Stimulated activated CD8-positive, alpha-beta memory T cell treated with anti-CD3 and anti-CD28 coated beads, Interleukin-7, amount 100 ng/mL, for 4 hours (primary cell): ENCODE results near the gene CALML5.

Experiments
- DNase-seq, 2 donors: peaks; one replicate each; pipeline ENCODE4 v3.0.0-alpha.2; 2020; ENCODE audit warnings: low read depth in 2 of 2

The CALML5 gene

DNA sequence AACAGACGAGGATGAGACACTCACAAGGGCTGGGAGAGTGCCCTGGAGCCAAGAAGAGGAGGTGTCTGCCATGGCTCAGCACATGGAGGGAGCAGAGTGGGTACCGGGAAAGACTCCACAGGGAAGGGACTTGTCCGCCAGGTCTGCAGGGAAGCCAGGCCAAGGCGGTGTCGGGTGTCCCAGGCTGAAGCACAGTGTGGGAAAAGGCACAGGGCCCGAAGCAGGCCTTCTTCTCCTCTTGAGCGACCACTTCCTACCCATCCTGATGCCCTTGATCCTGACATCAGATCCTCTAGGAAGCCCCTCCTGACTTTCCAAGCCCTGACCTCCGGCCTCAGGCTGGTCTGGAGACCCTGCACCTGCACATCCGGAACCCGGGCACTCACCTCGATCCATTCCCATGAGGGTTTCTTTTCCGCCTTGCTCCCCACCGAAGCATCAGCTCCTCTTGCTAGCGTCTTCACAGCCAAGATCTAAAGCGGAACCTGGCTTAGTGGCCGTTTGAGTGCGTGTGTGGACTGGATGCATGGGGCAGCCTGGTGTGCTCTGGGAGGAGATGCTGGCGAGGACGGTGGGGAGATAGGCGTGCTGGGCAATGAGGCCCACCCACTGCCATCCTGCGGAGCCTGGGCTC, 33.8 kb upstream of the CALML5 start:
- DNase-seq, result no peak

DNA sequence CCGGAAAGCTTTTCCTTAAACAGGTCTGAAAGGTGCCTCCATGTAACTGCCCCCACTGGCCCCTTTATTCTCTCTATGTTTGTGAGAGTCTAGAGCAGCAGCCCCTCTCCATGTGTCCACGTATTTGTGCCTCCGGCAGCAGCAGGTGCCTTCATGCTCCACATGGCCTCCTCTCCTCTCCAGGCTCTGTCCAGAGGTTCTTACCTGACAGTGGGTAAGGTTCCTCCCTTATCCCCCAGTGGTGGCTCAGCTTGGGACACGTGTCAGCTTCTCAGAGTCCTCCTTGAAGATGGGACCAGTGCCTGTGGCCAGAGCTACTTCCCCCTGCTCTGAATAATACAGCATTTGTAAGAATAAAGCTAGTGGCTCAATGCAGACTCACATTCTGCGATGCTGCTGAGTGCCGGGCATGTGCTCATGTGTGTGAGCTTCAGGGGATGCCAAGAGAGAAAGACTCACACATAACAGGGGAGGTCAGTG, 33.3 kb upstream of the CALML5 start:
- no peak for DNase-seq

DNA sequence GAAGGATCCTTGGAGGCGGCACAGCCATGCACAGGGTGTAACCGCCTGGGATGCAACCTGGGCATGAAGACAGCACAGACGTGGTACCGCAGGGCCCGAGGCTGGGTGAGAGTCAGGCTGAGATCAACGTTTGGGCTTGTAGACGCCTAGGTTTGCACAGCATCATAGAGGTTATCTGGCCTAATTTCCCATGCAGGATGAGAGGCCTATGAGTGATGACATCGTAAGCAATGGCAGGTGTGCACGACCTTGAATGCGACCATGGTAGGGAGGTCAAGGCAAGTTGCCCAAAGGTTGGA, 32.9 kb upstream of the CALML5 start:
- no peak for DNase-seq

DNA sequence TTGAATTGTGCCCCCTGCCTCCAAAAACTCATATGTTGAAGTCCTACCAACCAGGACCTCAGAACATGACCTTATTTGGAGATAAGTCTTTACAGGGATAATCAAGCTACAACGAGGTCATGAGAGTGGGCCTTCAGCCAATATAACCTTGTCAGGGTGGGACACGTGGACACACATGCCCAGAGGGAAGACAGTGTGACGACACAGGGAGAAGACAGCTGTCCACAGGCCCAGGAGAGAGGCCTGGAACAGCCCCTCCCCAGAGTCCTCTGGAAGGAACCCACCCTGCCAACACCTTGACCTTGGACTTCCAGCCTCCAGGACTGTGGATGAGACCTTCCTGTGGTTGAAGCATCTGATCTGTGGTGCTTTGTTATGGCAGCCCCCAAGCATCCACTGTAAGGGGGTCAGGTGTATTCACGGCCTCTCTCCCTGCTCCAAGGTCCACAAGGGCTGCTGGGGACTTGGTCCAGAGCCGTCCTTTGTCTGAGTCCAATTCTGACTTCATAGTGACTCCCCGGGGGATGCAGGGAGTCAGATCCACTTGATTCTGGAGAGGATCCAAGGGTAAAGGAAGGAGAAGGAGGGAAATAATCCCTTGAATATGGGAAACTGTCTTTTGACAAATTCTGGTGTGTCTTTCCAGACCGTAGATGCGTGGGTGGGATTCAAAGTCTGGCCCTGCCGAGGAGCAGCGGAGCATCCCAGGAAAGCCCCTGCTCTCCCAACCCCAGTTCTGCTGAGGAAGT, 32.4 kb upstream of the CALML5 start:
- no peak for DNase-seq

DNA sequence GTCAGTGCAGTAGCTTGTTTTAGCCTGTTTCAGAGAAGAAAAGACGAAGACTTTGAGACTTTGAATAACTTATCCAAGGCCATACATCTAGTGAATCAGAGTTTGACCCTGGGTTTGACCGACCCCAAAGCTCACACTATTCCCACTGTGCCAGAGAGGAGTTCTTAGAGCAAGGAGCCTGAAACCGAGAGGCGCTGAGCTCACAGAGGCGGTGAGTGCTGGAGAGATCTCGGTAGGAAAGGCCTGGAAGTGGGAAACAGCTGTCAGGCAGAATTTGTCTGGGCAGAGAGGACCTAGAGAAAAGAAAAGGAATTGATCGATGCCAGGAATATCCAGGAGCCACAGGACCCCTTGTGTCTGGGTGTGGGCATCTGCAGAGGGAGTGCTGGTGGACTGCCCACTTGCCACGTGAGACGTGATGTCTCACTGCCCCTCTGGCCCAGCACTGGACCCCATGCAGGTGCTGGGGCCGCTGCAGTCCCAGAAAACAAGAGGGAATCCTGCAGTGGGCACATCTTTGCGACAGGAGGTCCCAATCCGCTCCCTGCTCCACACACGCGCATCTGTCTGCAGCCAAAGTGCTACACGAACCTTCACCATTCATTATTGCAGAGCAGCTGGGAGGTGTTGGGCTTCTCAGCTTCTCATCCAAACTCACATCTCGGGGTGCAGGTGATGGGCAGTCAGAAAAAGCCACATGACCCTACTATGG, 31.6 kb upstream of the CALML5 start:
- no peak for DNase-seq

DNA sequence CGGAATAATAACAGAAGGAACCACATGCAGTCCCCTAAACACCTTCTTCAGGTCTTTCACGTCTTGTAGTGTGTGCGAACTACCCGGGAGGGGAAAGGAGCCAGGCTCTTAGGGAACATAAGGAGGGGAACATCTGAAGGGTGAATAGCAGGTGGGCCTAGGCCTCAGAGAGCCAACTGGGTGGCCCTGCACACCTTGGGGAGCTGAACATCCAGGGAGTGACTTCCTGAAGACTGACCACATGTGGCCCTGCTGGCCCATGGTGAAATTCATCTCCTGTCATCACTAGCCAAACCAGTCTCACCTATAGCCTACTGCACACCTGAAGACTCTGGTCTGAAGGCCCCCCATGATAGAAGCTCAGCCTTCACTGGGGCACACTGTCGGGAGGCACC, 31.0 kb upstream of the CALML5 start:
- no peak for DNase-seq

DNA sequence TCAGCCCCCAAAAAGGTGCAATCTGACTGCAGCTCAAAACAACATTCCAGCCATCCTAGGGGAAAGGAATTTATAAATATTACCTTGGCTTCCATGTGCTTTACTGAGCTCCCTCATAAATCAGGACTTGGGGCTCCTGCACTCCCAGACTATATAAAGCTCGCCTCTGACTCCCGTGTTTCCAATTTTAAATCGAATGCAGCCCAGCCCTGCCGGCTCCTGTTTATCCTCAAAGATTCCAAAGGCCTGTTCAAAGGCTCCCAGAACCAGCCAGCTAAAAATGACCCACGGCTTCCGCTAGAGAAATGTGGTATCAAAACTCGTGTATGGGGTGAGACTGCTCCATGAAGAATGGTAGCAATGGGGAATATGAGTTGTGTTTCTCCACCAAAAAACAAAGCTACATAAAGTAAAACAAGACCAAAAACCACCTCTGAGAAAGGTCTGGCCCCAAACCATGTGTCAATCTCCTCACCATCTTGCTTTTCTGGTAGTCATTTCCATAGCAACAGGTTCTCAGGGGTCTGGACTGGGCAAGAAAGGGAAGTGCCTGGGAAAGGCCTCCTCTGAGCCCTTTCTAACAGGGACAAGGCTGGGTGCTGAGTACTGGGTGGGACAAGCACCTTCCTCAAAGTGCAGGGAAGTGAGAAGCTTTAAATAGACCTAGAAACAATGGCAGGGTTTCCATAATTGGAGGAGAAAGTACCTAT, 30.5 kb upstream of the CALML5 start:
- no peak for DNase-seq

DNA sequence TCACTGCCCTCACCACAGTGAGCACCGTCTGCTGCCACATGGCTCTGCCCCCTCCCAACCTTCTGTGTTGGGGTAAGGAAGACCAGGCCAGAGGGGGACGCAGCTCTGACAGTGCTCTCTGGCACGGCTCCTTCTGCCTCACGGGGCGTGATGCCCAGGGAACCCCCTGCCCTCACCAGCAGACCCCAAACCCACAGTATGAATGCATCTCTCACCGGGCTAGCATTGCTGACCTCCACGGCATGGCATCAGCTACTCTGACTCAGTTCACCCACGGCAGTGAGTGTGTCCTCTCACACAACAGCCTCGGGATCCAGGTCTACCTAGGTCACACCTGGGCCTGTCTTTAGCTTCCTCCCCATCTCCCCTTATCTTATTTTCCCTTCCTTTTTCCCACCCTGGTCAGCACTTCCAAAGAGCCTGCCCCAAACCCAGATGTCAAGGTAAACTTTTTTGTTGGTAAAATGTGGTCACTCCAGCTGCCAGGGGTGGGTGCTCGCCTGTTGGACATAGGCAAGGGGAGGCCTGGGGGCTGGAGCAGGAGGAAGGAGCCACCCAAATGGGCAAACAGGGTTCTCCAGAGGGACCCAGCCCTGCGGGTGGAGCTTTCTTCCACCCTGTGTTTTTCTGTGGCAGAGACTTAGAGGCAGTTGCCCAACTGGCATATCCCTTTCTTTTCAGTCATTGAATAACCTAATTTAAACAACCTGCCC, 29.8 kb upstream of the CALML5 start:
- no peak for DNase-seq

DNA sequence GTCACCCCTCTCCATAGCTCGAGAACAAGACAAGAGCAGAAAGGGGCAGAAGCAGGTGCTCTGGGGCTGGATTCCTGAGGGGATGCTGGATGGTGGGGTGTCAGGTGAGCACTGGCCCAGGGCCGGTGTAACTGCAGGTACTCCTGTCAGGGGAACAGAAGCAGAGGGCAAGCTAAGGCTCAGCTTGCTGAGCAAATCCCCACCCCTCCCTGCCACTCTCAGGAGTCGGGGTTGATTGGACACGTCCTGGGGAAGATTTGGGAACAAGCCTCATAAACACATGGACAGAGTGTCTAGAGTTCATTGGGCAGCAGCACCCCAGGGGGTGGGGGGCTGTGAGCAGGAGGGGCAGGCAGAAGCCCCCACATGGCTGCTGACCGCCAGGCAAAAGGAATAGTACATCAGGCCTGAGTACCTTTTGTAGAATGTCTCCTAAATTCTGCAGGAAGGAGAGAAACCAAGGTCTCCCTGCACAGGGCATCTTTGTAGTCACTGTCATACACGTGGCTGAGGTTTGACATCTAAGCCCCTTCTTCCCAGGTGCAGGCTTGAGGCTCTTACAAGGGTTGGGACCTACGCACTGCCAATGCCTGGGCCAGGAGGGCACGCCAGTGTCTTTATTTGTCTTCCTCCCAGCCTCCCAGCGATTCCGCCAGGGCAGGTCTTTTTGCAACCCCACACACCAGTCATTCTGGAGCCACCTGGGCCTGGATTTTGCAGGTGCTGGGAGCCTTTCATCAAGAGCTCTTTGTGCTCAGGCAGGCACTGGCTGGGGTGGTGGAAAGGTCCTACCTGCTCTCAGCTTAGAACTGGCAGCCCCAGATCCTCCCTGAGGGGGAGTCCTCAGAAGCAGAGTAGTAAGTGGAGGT, 28.2 kb upstream of the CALML5 start:
- DNase-seq, result no peak

DNA sequence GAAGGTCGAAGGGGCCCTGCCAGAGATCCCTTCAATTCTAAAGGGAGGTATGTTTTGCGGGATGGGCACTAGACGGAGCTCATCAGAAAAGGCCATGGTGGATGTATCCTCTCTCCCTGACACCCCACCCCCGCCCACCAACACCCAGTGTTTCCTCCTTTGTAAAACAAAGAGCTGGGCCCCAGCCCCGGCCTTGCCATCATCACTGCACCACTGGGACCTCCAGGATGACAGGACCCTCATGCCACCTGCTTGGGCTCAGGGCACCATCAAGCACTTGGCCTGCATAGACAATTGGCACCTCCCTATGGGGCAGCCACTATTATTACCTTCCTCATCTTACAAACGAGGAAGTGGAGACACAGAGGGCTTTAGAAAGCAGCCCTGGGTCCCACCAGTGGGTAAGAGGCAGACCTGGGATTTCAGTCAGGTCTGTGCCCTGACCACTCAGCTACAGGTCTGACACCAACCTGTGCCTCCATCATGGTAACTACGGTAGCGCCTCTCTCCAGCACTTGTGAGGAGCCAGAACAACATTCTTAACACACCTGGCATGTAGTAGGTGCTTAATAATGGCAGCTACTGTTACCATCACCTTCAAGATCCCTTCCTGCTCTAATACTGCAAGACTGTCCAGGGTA, 27.4 kb upstream of the CALML5 start:
- no peak for DNase-seq

DNA sequence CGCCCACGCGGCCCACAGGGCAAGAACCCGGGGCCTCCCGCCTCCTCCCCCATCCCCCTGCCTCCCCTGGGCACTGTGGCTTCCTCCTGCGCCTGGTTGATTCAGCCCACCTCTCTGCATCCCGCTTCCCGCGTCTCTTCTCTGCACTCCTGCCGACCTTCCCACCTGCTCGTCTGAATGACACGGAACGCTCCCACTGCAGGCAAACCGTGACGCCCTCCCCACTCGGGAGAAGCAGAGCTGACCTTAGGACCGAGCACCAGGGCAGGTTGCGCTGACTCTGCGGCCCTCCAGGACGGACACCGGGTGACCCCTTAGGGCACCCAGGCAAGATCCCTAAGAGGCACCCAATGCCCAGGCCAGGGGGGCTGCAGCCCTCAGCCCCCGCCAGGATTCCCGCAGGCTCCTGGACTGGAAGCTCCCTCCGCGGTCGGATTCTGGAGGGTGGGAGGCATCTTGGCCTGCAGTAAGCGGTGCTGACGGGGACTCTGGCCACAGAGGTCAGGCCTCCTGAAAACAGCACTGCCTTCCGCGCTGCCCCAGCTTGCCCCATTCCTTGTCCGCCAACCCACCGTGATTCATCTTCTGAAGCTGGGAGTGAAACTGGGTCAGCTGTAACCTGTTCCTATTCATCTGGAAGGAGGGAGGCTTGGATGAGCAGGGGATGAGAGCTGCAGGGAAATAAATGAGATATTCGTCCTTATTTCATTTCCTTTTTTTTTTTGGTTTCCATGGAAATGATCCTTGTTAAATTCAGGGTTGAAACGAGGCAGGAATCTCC, 26.4 kb upstream of the CALML5 start:
- DNase-seq, result no peak

DNA sequence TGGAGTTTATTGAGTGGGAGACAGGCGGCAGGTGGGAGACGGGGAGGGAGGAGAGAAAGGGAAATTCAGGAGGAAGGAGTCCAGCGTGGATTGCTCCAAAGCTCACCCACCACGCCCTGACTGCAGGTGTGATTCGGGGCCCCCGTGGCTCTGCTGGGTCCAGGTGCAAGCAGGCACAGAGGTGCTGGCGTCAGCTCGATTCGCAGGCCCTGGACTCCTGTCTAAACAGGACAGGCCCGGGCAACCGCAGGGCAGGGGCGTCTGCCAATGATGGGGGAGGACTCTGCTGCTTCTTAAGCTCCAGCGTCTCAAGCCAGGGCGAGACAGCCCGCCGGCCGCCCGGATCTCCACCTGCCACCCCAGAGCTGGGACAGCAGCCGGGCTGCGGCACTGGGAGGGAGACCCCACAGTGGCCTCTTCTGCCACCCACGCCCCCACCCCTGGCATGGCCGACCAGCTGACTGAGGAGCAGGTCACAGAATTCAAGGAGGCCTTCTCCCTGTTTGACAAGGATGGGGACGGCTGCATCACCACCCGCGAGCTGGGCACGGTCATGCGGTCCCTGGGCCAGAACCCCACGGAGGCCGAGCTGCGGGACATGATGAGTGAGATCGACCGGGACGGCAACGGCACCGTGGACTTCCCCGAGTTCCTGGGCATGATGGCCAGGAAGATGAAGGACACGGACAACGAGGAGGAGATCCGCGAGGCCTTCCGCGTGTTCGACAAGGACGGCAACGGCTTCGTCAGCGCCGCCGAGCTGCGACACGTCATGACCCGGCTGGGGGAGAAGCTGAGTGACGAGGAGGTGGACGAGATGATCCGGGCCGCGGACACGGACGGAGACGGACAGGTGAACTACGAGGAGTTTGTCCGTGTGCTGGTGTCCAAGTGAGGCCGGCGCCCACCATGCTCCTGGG, 25.5 kb upstream of the CALML5 start, which contains the start of gene CALML3:
Gene CALML3 (plus strand): TSS at position 321 of the 920 bp plus-strand sequence. CDS start 125 bp downstream, at position 446.
- no peak for DNase-seq

DNA sequence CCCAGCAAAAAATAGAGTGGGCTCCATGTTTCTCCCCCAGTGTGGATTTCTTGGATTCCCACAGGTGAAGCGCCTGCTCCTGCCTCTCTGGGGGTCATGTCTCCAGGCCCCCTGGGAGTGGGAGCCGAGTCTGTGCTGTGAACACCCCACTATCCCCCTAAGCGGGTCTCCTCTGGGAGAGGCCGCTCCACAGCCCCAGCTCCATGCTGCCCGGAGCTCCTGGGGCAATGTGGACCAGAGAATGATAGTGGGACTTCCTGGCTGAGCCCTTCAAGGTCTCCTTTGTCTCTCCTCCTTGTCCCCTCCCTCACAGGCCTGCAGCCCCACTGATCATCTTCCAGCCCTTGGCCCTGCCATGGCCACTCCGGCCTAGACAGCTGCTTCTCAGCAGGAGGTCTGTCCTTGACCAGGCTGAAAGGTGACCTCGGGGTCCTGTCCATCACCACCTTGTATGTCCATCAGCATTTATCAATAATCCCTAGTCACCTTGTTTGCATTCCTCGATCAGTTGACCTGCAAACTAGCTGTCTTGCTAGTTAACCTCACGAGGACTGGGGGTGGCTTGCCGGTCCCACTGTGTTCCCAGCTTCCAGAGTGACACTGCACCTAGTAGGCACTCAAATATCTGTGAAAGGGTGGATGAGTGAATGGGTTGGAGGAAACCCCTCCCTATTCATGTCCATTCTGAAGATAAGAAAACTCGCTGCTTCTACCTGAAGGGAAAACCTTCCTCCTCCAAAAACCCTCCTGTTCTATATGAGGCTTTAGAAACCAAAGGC, 24.6 kb upstream of the CALML5 start:
- no peak for DNase-seq

DNA sequence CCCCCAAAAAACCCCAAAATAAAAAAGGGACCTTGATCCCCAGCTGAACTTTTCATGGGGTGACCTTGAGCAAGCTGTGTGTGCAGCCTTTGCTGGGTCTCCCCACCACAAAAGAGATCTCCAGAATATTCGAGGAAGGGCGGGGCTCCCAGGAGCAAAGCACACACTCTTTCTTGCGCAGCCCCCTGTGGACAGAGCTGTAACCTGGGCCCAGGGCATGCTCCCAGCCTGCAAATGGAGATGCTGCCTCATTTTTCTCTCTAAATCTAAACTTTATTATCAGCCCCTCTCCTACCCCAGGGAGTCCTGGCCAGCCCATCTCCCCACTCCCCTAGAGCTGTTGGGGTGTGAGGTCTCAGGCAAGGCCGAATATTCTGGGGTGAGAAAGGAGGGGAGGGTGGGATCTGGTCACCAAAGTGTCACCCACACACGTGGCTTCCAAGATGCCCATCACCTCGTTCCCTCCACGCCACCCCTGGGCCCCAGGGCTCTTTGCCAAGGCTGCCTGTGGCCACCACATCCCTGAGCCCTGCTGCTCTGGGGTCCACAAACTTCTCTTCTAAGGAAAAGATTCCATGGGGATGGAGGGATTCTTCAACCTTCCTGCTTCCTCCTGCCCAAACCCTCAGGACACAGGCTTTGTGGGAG, 23.7 kb upstream of the CALML5 start:
- no peak for DNase-seq

DNA sequence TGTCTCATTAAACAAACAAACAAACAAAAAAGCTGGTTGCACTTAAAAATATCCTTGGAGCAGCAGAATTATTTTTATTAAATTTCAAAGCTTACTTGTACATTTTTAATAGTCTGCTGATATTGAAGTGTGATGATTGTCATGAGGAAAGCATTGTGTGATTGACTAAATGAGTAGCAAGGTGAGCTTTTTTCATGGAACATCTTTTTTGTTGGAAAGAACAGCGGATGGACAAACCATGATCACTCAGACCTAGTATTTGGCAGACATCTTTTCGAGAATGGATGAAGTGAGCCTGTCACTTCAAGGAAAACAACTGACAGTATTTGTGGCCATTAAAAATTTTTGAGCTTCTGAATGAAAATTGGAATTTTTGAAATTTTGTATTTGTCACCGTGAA, 19.7 kb upstream of the CALML5 start:
- DNase-seq, result no peak

DNA sequence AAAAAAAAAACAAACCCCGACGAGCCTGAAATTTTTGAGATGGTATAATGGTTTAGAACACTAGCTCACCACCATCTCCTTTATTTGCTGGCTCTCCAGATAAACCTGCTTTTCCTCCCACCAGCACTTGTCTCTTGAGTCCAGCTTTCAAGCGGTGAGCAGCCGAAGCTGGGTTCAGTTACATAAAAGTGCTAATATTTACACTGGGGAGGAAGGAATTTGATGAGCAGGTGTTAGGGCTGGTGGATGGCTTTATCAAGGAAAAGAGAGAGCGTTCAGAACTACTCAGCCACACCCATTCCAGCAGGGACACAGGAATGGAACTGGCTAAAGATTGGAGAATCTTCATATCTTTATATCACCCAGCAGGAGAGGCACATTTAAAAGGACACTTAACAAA, 18.8 kb upstream of the CALML5 start:
- no peak for DNase-seq

DNA sequence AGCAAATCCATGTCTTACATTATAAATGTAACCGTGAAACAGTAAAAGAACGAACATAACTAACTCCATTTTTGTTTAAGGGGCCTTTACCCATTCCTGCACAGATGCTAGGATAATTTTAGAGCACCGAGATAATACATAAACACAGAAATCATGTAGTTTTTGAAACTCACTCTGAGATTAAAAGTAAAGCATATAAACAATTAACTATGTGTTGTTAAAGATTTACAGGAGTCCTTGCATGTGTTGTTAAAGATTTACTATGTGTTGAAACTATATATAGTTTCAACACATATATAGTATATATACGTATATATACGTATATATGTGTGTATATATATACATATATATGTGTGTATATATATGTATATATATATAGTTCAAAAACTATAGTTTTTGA, 18.2 kb upstream of the CALML5 start:
- no peak for DNase-seq
